HG03460 (cell line): ENCODE results near the gene FAHD2B.
"Not testable (repeated sequence)": the region's sequence is repeated elsewhere in the genome, so short reads cannot be mapped to it uniquely, and the experiment has no call there.

Experiments used
- ATAC-seq: cut with Tn5 transposase; IDR thresholded peaks from one replicate; pipeline ENCODE4 v1.9.1; 2021; ENCODE audit not compliant: unreplicated experiment

FAHD2B gene

DNA sequence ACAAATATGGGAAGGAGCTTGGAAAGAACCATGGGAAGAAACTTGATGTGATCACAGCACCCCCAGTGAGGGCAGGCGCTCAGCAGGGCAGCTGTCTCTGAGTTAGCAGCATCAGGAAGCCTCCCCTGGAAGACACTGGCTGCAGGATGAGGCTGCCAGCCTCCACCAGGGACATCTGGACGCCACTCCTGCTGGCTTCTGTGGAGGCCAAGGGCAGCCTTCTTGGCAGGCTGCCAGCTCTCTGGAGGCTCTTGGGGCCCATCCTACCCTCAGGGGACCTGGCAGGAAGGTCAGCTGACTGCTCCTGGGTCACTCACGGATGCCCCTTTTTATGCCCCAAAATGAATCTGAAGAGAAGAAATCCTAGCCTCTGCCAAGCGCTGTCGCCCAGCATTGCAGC, 26.0 kb downstream of the FAHD2B start:
- ATAC-seq, result not testable (repeated sequence)

DNA sequence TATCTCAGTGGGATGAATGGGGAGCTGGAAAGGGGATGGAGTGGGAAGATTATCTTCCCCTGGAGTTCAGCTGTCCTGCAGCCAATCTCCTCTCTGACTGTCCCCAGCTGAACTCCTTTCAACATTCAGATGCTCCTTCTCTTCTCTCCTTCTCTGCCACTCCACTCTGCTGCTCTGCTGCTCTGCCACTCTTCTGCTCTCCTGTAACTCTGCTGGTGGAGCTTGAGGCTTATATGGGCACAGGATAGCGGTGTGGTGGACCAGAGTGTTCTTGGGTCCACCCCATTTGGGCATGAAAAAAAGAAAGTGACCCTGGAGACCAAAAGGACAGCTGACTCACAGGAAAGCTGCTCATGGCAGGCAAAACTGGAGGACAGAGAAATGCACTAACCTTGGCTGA, 26.6 kb downstream of the FAHD2B start:
- ATAC-seq, result no peak

DNA sequence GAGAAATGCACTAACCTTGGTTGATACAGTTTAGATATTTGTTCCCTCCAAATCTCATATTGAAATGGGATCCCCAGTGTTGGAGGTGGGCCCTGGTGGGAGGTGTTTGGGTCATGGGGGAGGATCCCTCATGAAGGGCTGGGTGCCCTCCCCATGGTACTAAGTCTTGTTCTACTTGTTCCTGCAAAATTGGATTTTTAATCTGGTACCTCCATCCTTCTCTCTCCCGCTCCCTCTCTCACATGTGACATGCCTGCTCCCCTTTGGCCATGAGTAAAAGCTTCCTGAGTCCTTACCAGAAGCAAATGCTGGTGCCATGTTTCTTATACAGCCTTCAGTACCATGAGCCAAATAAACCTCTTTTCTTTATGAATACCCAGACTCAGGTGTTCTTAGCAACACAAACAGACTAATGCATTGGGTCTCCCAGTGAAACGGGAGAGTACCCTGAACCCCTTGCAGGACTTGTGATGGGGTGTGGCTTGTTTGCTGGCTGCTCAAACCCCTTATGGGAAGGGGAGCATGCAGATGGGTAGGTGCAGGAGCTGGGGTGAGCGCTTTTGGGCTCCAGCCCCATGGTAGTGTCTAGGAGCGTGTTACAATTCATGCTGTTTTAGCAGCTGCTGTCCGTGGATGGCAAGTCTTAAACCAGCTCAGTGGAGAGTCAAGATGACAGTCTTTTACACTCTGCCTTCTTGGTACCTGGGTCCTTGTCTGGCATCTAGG, 27.2 kb downstream of the FAHD2B start:
- ATAC-seq, result no peak

DNA sequence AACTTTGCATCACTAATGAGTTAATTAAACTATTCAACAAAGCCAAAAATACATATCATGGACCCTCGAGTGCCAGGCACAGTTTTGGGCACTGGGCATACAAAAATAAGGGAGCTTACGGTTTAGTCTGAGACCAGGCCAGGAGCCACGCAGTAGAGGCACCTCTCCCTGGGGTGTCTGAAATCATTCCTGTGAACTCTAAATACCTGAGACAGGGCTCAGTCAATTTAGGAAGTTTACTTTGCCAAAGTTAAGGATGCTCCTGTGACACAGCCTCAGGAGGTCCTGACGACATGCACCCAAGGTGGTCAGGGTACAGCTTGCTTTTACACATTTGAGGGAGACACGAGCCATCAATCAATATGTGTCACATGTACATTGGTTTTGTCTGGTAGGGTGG, 28.7 kb downstream of the FAHD2B start:
- not testable (repeated sequence) for ATAC-seq

DNA sequence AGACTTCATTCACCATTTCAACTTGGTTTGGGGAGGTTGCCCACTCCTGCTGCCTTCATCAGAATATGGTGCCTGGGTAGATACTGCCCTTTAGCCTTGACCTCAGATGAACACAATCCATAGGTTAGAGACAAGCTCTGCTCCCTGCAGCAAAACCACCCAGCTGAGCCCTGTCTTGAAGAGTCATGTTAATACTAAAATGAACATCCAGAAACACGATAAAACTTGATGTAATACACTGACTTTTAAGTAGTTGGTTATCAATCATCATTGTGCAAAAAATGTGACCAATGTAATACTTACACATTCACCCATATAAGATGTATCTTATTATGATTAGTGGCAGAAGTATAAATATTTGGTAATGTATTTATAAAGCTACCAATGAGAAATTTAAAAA, 32.7 kb downstream of the FAHD2B start:
- ATAC-seq, result not testable (repeated sequence)

DNA sequence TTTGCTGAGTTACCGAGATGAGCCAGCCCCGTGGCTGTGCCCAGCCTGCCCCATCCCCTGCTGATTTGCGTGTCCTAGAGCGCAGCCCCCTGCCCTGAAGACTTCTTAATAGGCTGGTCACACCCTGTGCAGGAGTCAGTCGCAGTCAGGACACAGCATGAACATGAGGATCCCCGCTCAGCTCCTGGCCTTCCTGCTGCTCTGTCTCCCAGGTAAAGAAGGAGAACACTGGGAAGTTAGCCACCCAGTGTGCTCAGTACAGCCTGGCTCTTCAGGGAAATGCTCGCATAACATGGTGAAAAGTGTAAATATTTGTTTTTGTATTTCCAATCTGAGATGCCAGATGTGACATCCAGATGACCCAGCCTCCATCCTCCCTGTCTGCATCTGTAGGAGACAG, 34.9 kb downstream of the FAHD2B start:
- ATAC-seq, result not testable (repeated sequence)

DNA sequence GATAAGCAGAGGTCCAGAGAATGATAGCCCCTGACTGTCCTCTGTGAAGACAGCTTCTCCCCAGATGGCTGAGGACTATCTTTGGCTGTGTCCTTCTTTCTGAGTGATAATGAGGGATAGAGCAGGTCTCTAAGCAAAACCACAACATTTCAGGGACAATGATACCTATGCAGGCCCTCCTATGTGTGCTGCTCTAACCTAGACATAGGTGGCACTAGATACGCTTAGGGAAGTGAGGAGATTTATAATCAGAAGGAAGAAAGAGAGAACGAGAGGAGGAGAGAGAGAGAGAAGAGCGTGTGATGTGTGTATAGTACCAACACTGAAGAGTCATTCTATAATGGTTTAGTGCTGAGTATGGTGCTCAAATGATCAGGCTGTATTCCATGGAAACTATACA, 38.5 kb downstream of the FAHD2B start:
- not testable (repeated sequence) for ATAC-seq

DNA sequence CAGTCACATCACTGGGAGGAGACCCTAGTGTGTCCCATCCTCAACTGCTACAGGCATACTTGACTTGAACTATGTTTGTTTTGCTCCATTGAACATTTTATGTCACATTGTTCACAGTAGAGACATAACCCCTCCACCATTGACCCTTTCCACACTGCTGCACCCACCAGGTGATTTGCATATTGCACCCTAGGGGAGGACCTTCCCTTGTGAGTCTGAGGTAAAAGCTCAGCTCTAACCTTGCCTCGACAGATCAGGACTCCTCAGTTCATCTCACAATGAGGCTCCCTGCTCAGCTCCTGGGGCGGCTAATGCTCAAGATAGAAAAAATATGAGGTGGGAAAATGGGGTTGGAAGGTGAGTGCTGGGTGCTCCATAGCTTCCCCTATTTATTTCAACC, 44.6 kb downstream of the FAHD2B start:
- not testable (repeated sequence) for ATAC-seq

DNA sequence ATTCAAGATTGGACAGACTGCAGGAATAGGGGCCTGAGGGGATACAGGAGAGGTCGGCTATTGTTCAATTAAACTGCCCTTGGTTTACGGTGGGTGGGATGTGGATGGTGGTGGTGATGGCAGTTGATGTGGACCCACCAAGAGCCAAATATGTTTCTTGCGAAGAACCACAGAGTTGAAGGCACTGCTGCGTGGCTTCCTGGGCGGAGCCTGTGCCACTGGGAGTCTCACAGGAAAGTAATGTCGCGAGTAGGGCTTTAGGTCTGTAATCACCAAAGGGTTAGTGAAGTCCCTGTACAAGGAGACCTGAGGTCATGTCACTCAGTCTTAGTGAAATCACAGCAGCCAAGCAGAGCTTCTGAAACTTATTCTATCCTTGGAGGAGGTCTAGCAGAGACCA, 46.2 kb downstream of the FAHD2B start:
- not testable (repeated sequence) for ATAC-seq

DNA sequence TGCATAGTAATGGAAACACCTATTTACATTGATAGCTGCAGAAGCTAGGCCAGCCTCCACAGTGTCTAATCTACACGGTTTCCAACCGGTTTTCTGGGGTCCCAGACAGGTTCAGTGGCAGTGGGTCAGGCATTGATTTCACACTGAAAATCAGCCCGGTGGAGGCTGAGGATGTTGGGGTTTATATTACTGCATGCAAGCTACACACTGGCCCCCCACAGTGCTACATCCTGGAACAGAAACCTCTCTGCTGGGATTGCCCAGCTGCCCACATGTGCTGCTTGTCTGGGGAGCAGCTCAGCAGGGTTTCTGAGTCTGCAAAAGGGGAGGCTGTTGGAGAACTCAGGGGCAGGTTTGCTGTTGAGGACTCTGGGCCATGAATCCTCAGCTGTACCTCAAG, 48.0 kb downstream of the FAHD2B start:
- not testable (repeated sequence) for ATAC-seq

DNA sequence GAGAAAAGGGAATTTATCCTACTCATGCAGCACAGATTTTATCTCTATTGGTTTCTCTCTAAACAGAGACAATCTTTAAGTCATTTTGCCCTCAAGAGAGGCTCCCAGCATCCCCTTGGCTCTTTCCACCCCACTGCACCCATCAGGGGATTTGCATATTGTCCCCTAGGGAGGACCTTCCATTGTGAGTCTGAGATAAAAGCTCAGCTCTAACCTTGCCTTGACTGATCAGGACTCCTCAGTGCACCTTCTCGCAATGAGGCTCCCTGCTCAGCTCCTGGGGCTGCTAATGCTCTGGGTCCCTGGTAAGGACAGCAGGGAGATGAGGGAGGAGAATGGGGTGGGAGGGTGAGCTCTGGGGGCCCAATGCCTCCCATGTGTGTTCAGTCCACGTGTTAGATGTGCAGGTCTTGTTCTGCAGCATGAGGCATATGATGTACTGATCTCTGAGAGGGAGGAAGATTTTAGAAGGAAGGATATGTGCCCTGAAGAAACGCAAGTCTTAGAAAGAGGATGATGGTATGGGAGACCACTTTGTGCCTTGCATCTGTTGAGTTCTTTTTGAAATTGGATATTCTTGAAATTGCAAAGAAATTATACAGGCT, 48.7 kb downstream of the FAHD2B start:
- ATAC-seq, result not testable (repeated sequence)
